H1 (cell line): ENCODE results near the gene ZNF687. TPM values are rescaled to one million over a fixed set of nuclear protein-coding genes. Genes with fewer than 3 reads are reported as not detected.

ENCODE experiments used
- CTCF ChIA-PET: fragments of 300-600 bp; sonication (Branson Sonifier 250); formaldehyde crosslinking; loops from one replicate; lab custom pipeline; 2021; ENCODE audit not compliant: partially characterized antibody; lab: Charles Lee
- POLR2A ChIA-PET: fragments of 300-600 bp; sonication (Branson Sonifier 250); formaldehyde crosslinking; loops from one replicate; lab custom pipeline; 2021; ENCODE audit warnings: inconsistent platforms; ENCODE audit not compliant: partially characterized antibody; lab: Charles Lee
- DNase-seq, 2 experiments: peaks; one replicate each; pipeline versions ENCODE4 v3.0.0 to v3.0.0-alpha.2; 2010 to 2022; ENCODE audit warnings: low spot score in 2 of 2, low read depth in 1 of 2, mixed read lengths in 1 of 2
- FAIRE-seq: peaks from 2 replicates; lab custom pipeline; 2011; peaks lifted over from hg19 to GRCh38; lab: Jason Lieb, UNC
- H2AFZ ChIP-seq: 2 replicates; pipeline ENCODE4 v1.8.1; 2012; ENCODE audit warnings: low read length, inconsistent platforms
- H2AK5ac ChIP-seq: 2 replicates; pipeline ENCODE4 v1.6.1; 2013; ENCODE audit warnings: low read depth, low read length
- H2BK120ac ChIP-seq: replicated peaks from 2 replicates; pipeline ENCODE3; 2013; ENCODE audit warnings: low read depth, low read length, inconsistent platforms
- H2BK12ac ChIP-seq: 2 replicates; pipeline ENCODE4 v1.6.1; 2013; ENCODE audit warnings: low read depth, low read length
- H2BK15ac ChIP-seq: 2 replicates; pipeline ENCODE4 v1.6.1; 2013; ENCODE audit warnings: low read length
- H2BK20ac ChIP-seq: 2 replicates; pipeline ENCODE4 v1.6.1; 2013; ENCODE audit warnings: low read length
- H2BK5ac ChIP-seq: 2 replicates; pipeline ENCODE4 v1.6.1; 2013; ENCODE audit warnings: low read depth, low read length
- H3K14ac ChIP-seq: 2 replicates; pipeline ENCODE4 v1.6.1; 2013; ENCODE audit warnings: inconsistent platforms; ENCODE audit not compliant: insufficient read length
- H3K18ac ChIP-seq: 2 replicates; pipeline ENCODE4 v1.6.1; 2013; ENCODE audit warnings: low read length; ENCODE audit errors: extremely low read depth
- H3K23ac ChIP-seq: 2 replicates; pipeline ENCODE4 v1.6.1; 2013; ENCODE audit warnings: inconsistent platforms; ENCODE audit not compliant: insufficient read length
- H3K23me2 ChIP-seq: 2 replicates; pipeline ENCODE4 v1.6.1; 2013; ENCODE audit warnings: low read depth, low read length
- H3K27ac ChIP-seq: 2 replicates; pipeline ENCODE4 v1.6.1; 2011; ENCODE audit warnings: low read depth, low read length, inconsistent platforms
- H3K27me3 ChIP-seq, 4 experiments: replicated peaks in 1 of 4; 1 replicate in 1 of 4; 2 replicates in 3 of 4; pipeline versions ENCODE4 v1.6.1 to v1.8.1; 2011 to 2013; ENCODE audit warnings: low read length in 3 of 4, mild to moderate bottlenecking in 3 of 4, inconsistent platforms in 2 of 4, mixed read lengths in 2 of 4, moderate library complexity in 1 of 4; ENCODE audit not compliant: control insufficient read depth in 3 of 4, insufficient read depth in 3 of 4; ENCODE audit errors: extremely low read depth in 1 of 4
- H3K36me3 ChIP-seq, 4 experiments: 2 replicates each; pipeline versions ENCODE4 v1.6.1 to v1.8.1; 2011 to 2013; ENCODE audit warnings: mild to moderate bottlenecking in 4 of 4, low read length in 3 of 4, moderate library complexity in 2 of 4, control low read depth in 1 of 4, inconsistent platforms in 1 of 4; ENCODE audit not compliant: insufficient read depth in 4 of 4, control insufficient read depth in 2 of 4
- H3K4ac ChIP-seq: replicated peaks from 2 replicates; pipeline ENCODE3; 2013; ENCODE audit warnings: low read length, low read depth, mixed read lengths, inconsistent platforms; ENCODE audit not compliant: insufficient read length
- H3K4me1 ChIP-seq, 4 experiments: replicated peaks in 1 of 4; 1 replicate in 1 of 4; 2 replicates in 3 of 4; pipeline versions ENCODE4 v1.6.1 to v1.8.1; 2011 to 2013; ENCODE audit warnings: low read length in 3 of 4, inconsistent platforms in 2 of 4, mixed read lengths in 1 of 4; ENCODE audit not compliant: insufficient read depth in 4 of 4, control insufficient read depth in 3 of 4
- H3K4me2 ChIP-seq, 2 experiments: 2 replicates each; pipeline versions ENCODE4 v1.6.1 to v1.8.1; 2011 to 2013; ENCODE audit warnings: low read depth in 2 of 2, low read length in 2 of 2, control low read depth in 1 of 2, inconsistent platforms in 1 of 2, mild to moderate bottlenecking in 1 of 2; ENCODE audit not compliant: insufficient read depth in 1 of 2
- H3K4me3 ChIP-seq, 4 experiments: fragments of 200-600, 300-600 bp in 1 of 4; sonication (generic), shearing (Covaris generic), sonication (Bioruptor Twin) in 1 of 4; 2 replicates each; pipeline versions ENCODE4 v1.5.1 to v1.8.1; 2011 to 2016; ENCODE audit warnings: low read length in 4 of 4, low read depth in 3 of 4, control low read depth in 2 of 4, inconsistent platforms in 2 of 4, mild to moderate bottlenecking in 2 of 4, mixed read lengths in 1 of 4, moderate library complexity in 1 of 4; ENCODE audit not compliant: insufficient read depth in 2 of 4; ENCODE audit errors: extremely low read depth in 1 of 4
- H3K56ac ChIP-seq: replicated peaks from 2 replicates; pipeline ENCODE3; 2013; ENCODE audit warnings: low read depth, mild to moderate bottlenecking, mixed read lengths, low read length, inconsistent platforms; ENCODE audit not compliant: insufficient read length
- H3K79me1 ChIP-seq: 2 replicates; pipeline ENCODE4 v1.6.1; 2013; ENCODE audit warnings: low read depth, low read length, control low read depth
- H3K79me2 ChIP-seq, 2 experiments: 2 replicates each; pipeline versions ENCODE4 v1.6.1 to v1.8.1; 2012 to 2013; ENCODE audit warnings: low read length in 2 of 2, mild to moderate bottlenecking in 2 of 2, inconsistent platforms in 1 of 2; ENCODE audit not compliant: insufficient read depth in 2 of 2, control insufficient read depth in 1 of 2
- H3K9ac ChIP-seq, 4 experiments: replicated peaks in 1 of 4; 1 replicate in 1 of 4; 2 replicates in 3 of 4; pipeline versions ENCODE4 v1.6.1 to v1.8.1; 2011 to 2013; ENCODE audit warnings: low read depth in 3 of 4, low read length in 3 of 4, control low read depth in 2 of 4, mild to moderate bottlenecking in 2 of 4, moderate library complexity in 2 of 4, inconsistent platforms in 1 of 4; ENCODE audit errors: extremely low read depth in 1 of 4
- H3K9me3 ChIP-seq, 2 experiments: 2 replicates each; pipeline versions ENCODE4 v1.6.1 to v1.8.1; 2012 to 2013; ENCODE audit warnings: mild to moderate bottlenecking in 2 of 2, moderate library complexity in 2 of 2, control low read depth in 1 of 2, inconsistent platforms in 1 of 2, low read depth in 1 of 2, low read length in 1 of 2, mixed read lengths in 1 of 2; ENCODE audit not compliant: insufficient read depth in 2 of 2
- H4K20me1 ChIP-seq, 2 experiments: replicated peaks in 1 of 2; 2 replicates each; pipeline versions ENCODE3 to v1.8.1; 2011 to 2013; ENCODE audit warnings: inconsistent platforms in 2 of 2, low read length in 2 of 2, mild to moderate bottlenecking in 1 of 2; ENCODE audit not compliant: insufficient read depth in 2 of 2, control insufficient read depth in 1 of 2
- H4K5ac ChIP-seq: 2 replicates; pipeline ENCODE4 v1.6.1; 2013; ENCODE audit warnings: low read length, low read depth, mixed read lengths, inconsistent platforms; ENCODE audit not compliant: insufficient read length
- H4K8ac ChIP-seq: 2 replicates; pipeline ENCODE4 v1.8.0; 2013; ENCODE audit warnings: mild to moderate bottlenecking, moderate library complexity, low read length, inconsistent platforms; ENCODE audit not compliant: insufficient read depth; ENCODE audit errors: extremely low read depth
- H4K91ac ChIP-seq: replicated peaks from 2 replicates; pipeline ENCODE3; 2013; ENCODE audit warnings: low read length, mixed read lengths, inconsistent platforms; ENCODE audit not compliant: insufficient read length
- ATF2 ChIP-seq: IDR thresholded peaks from 2 replicates; pipeline ENCODE4 v1.6.1; 2012; ENCODE audit warnings: low read length, inconsistent platforms
- CBX8 ChIP-seq: fragments of 300-800, 300-1000 bp; sonication (generic); IDR thresholded peaks from 2 replicates; pipeline ENCODE4 v1.7.1; 2016; ENCODE audit warnings: low read depth, low read length, borderline replicate concordance
- EP300 ChIP-seq, 2 experiments: IDR thresholded peaks; 1 replicate in 1 of 2; 2 replicates in 1 of 2; pipeline ENCODE4 v1.6.1; 2011 to 2012; ENCODE audit warnings: low read depth in 2 of 2, low read length in 2 of 2, mild to moderate bottlenecking in 2 of 2, borderline replicate concordance in 1 of 2, inconsistent platforms in 1 of 2, moderate library complexity in 1 of 2
- HDAC2 ChIP-seq, 2 experiments: fragments of 300-600 bp in 1 of 2; sonication (generic) in 1 of 2; IDR thresholded peaks; 2 replicates each; pipeline ENCODE4 v1.6.1; 2011 to 2012; ENCODE audit warnings: low read depth in 2 of 2, low read length in 2 of 2, mild to moderate bottlenecking in 2 of 2, moderate library complexity in 2 of 2, borderline replicate concordance in 1 of 2, inconsistent platforms in 1 of 2
- HDAC6 ChIP-seq: IDR thresholded peaks from one replicate; pipeline ENCODE4 v1.7.1; 2012; ENCODE audit warnings: low read depth, mild to moderate bottlenecking, inconsistent platforms, low read length, moderate library complexity
- KDM5A ChIP-seq: fragments of 200-600 bp; IDR thresholded peaks from 2 replicates; pipeline ENCODE4 v1.7.1; 2012; ENCODE audit warnings: mild to moderate bottlenecking, low read length, inconsistent platforms, mixed read lengths
- MAFK ChIP-seq: IDR thresholded peaks from 2 replicates; pipeline ENCODE4 v1.6.1; 2012; ENCODE audit warnings: low read depth, mild to moderate bottlenecking, improper control_type of control experiment, low read length
- PHF8 ChIP-seq: fragments of 200-600 bp; sonication (generic); conservative IDR thresholded peaks from 2 replicates; pipeline ENCODE4 v1.7.1; 2012; ENCODE audit warnings: low read depth, mild to moderate bottlenecking, inconsistent platforms, low read length, moderate library complexity
- SUZ12 ChIP-seq: fragments of 200-600 bp; sonication (generic); IDR thresholded peaks from 2 replicates; pipeline ENCODE4 v1.6.1; 2012; ENCODE audit warnings: mild to moderate bottlenecking, inconsistent platforms, low read length, moderate library complexity, mixed read lengths
- WGBS, 2 experiments: shearing (Covaris generic) in 1 of 2; methylation state at CpG; one replicate each; pipeline versions ENCODE4 v1.1.6 to v1.1.7; 2013 to 2015; ENCODE audit warnings: low lambda C conversion rate in 2 of 2, mixed read lengths in 2 of 2, inconsistent platforms in 1 of 2, low coverage in 1 of 2, missing lambda C conversion rate in 1 of 2; ENCODE audit not compliant: insufficient replicate concordance in 2 of 2, insufficient coverage in 1 of 2, insufficient read length in 1 of 2; ENCODE audit errors: extremely low coverage in 1 of 2, missing lambda C conversion rate in 1 of 2; 5-methylcytosine and 5-hydroxymethylcytosine counted together
- polyA plus RNA-seq, 7 experiments: library from polyadenylated mRNA; depleted of rRNA in 3 of 7; stranded (reverse) in 5 of 7; unstranded in 2 of 7; fragments of >200 nt in 5 of 7; fragments of 200-250 nt in 2 of 7; gene quantifications; 1 replicate in 5 of 7; 2 replicates in 1 of 7; 4 replicates in 1 of 7; pipeline versions ENCODE4 v1.2.1 to v1.2.3, GENCODE V29; 2011 to 2013; ENCODE audit warnings: missing spikeins in 2 of 7, mixed read lengths in 2 of 7
- total RNA-seq: library from RNA; stranded (reverse); fragmentation: NEBNext Ultra II Directional; extraction: Animal tissue kit (Norgen Biotek cat#: 25700); gene quantifications from 2 replicates; pipeline ENCODE4 v1.2.1, GENCODE V29; 2021

ZNF687 gene
- total and polyA plus RNA-seq, 2 of the 8 experiments (the other 6 are each of a cell fraction or from before 2014, with no cell fraction given) = 45.9 to 69.9 TPM

GRCh38 chr1:151314137-151314875 lies 32.2 kb downstream of the ZNF687 start:
- Histone ChIP-seq H3K27me3 (no peaks in the 10 kb centered on the region), H2BK12ac (no peak overlapping the region), H3K4ac (no peak overlapping the region), H3K4me2 (no peak overlapping the region), H2AFZ (no peak overlapping the region), H2BK120ac (no peak overlapping the region), H3K9me3 (no peaks in the 10 kb centered on the region), H3K79me2 (no peaks in the 10 kb centered on the region), H2BK20ac (no peak overlapping the region), H3K14ac (no peak overlapping the region), H4K8ac (no peak overlapping the region), H3K23ac (no peak overlapping the region), H3K9ac (no peak overlapping the region), H2BK15ac (no peak overlapping the region), H3K4me1 (0 out of 7 replicates have a peak, but pooled peaks cover 0 to 3% (median 0%) of the 10 kb centered on the region in 4 experiments), H2AK5ac (no peak overlapping the region), H3K27ac (no peak overlapping the region), H3K4me3 (no peak overlapping the region), H4K5ac (no peak overlapping the region), H3K56ac (no peak overlapping the region), H3K23me2 (no peaks in the 10 kb centered on the region), H2BK5ac (no peak overlapping the region), H4K20me1 (peaks cover 0 to 3% of the 10 kb centered on the region in 2 experiments), H3K79me1 (no peaks in the 10 kb centered on the region), H4K91ac (no peak overlapping the region), H3K18ac (no peak overlapping the region), H3K36me3 (peaks cover 0 to 12% (median 5%) of the 10 kb centered on the region in 4 experiments; a peak in 4 of 8 replicates)
- POLR2A ChIA-PET = interaction anchor here (2.9 to 3.8 kb wide), 2 partner anchors 10 to 13 kb away, joined by 10 to 20 read pairs; partner anchors contain the start of gene PI4KB
- TF ChIP-seq KDM5A (no peak), HDAC6 (no peak), CBX8 (no peak), PHF8 (no peak), ATF2 (no peak), SUZ12 (no peak), MAFK (no peak), EP300 (IDR thresholded peaks at IDR 0.05; ENCODE audit: borderline replicate concordance in 1 of 2, low read depth in 2 of 2, low read length in 2 of 2) (no peak), HDAC2 (IDR thresholded peaks at IDR 0.05; ENCODE audit: borderline replicate concordance in 1 of 2, low read depth in 2 of 2, low read length in 2 of 2) (no peak)
- WGBS, 2 experiments = 79% methylated on average over 3 of the region's 3 CpGs; no CpG with 5 or more reads in 1 of the 2 experiments
- DNase-seq (no peak), FAIRE-seq (no peak)
- CTCF ChIA-PET = interaction anchor here (1.5 to 11.6 kb wide), 3 partner anchors 9 to 25 kb away, joined by 3 to 129 read pairs (median 86); no protein-coding TSS in a partner anchor
